Measurements from ENCODE around the gene SORT1. TPM values are rescaled to one million over a fixed set of nuclear protein-coding genes. Genes with fewer than 3 reads are reported as not detected.
"Not testable (repeated sequence)": the region's sequence is repeated elsewhere in the genome, so short reads cannot be mapped to it uniquely, and the experiment has no call there.

The SORT1 gene
- total RNA-seq, 1 experiment from 2014 or later = 3.0 TPM

GRCh38 chr1:109398343-109399225 lies 866 bp upstream of the SORT1 start:
- DNase-seq (ENCODE audit: extremely low read depth, low read depth) = no peak

DNA sequence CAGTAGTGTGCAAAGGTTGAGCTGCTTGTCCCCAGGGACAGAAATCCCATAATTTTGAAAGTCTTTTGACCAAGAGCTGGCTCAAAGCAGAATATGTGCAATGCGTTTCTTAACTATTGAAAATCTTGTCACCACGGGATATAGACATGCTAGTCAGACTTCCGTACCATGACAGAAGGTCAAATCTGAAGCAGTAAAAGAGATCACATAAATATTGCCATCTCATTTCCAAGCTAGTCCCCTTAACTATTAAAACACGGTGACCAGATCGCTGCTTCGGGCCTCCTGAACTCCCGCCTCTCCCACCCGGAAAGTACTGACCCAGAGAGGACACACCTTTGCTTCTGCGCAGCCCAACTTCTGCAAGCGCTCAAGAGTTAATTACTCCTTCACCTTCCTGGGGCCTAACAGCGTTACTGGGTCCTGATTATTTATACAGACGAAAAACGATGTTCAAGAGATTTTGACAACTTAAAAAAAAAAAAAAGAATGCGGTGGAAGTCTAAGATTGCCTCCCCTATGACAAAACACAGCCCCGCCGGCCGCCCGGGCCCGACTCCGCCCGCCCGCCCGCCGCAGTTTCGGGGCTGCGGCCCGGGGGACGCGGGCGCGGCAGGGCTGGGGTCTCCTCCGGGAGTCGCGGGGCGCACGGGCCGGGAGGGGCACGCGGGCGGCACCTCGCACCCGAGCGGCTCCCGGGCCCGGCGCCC lies 692 bp downstream of the SORT1 start:
- no peak for DNase-seq (ENCODE audit: extremely low read depth, low read depth)

- DNase-seq (ENCODE audit: extremely low read depth, low read depth) = no peak
These were observed 1.2 kb downstream of the SORT1 start for GRCh38 chr1:109396513-109396839.

- no peak for DNase-seq (ENCODE audit: extremely low read depth, low read depth)
These were observed 1.9 kb downstream of the SORT1 start for GRCh38 chr1:109395602-109396512.

DNA sequence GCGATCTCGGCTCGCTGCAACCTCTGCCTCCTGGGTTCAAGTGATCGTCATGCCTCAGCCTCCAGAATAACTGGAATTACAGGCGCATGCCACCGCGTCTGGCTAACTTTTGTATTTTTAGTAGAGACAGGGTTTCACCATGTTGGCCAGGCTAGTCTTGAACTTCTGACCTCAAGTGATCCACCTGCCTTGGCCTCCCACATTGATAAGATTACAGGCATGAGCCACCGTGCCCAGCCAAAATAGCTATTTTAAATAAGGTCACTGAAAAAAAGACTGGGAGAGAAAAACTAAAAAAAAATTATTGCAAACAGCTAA lies 2.5 kb downstream of the SORT1 start:
- not testable (repeated sequence) for DNase-seq (ENCODE audit: extremely low read depth, low read depth)

DNA sequence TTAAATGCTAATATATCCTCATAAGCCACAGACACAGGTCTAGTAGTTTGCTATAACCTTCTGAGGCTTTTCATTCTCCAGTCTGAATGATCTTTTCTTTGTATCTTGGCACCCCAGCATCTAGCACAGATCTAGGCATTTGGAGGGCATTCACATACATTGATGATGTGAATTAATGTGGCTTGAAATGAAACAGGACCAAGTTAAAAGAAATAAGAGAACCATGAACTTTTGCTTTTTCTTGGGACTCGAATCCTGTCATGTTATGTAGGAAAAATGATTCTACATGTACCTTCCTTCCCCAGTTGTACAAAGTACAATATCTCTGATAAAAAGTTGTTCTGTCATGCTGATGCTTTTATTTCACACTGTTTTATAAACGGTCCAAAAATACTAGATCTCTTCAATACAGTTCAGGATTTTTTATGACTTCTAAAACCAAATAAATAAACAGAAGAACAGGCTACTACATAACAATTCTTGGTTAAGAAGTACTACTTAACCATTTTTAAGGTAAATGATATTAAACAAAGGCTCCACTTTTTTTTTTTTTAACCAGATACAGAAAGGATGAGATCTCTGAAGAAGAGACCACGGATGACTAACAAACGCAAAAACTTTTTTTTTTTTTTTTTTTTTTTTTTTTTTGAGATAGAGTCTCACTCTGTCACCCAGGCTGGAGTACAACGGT lies 3.0 kb downstream of the SORT1 start:
- DNase-seq (ENCODE audit: extremely low read depth, low read depth) = no peak

GRCh38 chr1:109393617-109394233 lies 4.0 kb downstream of the SORT1 start:
- DNase-seq (ENCODE audit: extremely low read depth, low read depth) = no peak

- DNase-seq (ENCODE audit: extremely low read depth, low read depth) = no peak
These were observed 4.7 kb downstream of the SORT1 start for GRCh38 chr1:109392788-109393616.

DNA sequence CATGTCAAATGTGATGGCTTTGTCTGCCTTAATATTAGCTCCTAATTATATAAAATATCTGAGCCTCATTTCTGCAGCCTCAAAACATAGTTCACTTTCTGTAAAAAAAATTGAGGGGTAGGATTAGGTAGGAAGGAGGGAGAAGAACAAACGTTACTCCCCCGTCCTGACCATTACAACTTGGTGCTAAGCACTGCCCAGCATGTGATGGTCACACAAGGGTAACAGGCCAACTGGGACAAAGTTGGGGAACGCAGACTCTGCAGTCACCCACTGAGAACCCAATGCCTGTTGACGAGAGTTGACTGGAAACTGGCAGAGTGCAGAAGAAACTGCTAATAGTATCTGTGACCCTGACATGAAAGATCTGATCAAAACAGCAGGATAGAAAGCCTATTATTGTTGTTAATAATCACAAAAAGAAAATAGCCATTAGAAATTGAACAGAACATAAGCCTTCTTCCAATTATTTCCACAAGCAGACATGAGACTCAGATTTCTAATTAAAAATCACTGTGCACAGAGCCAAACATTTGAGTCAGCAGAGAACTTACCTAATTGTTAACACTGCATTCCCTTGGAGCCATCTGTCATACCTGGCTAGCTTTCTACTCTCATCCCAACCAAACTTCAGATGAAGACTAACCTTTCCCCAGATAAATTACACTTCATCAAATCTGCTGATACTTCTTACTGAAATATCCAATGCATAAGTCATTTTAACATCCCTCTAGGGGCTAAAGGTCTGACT lies 5.5 kb downstream of the SORT1 start:
- no peak for DNase-seq (ENCODE audit: extremely low read depth, low read depth)

DNA sequence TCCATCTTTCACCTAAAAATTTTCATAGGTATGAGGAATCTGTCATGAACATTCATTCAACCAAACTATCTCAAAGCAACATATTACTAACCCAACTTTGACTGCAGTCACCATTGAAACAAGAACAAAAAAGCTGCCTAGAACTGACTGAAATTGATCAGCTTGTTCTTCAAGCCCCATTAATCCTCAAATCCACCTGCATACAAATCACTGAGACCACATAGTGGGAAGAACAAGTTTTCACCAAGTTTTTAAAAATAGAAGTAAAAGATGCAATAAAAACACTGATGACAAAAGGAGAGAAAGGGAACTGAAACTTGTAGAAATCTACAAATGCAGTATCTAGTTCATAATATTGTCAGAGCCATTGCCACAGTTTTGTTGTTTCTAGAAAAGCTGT lies 6.1 kb downstream of the SORT1 start:
- DNase-seq (ENCODE audit: extremely low read depth, low read depth) = no peak

GRCh38 chr1:109391157-109391556 lies 6.6 kb downstream of the SORT1 start:
- no peak for DNase-seq (ENCODE audit: extremely low read depth, low read depth)

GRCh38 chr1:109389638-109390341 lies 7.9 kb downstream of the SORT1 start:
- DNase-seq (ENCODE audit: extremely low read depth, low read depth) = no peak

- no peak for DNase-seq (ENCODE audit: extremely low read depth, low read depth)
These were observed 8.7 kb downstream of the SORT1 start for GRCh38 chr1:109388884-109389637.

GRCh38 chr1:109388208-109388711 lies 9.5 kb downstream of the SORT1 start:
- DNase-seq (ENCODE audit: extremely low read depth, low read depth) = no peak

DNA sequence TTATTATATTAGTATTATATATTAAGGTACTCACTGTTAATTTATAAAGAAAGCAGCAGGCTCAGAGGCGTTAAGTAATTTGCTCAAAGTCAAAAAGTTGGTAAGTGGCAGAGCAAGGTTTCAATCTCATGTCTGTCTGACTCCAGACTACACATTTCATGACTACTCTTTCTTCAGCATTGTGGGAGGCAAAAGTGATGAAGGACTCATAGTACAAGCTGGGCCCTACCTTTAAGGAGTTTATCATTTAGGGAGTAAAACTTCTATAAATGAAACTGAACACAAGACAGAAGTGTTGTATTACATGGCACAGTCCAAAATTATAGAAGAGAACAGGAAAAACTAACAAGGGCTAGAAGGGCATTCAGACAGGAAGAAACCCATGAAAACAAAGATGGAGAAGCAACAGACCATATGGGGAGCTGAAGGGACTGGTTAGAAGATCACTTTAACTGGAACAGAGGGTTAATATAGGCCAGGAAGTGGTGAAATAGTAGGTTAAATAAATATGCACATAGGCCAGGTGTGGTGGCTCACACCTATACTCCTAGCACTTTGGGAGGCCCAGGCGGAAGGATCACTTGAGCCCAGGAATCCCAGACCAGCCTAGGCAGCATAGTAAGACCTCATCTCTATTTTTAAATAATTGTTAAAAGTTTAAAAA lies 11.5 kb downstream of the SORT1 start:
- no peak for DNase-seq (ENCODE audit: extremely low read depth, low read depth)

DNA sequence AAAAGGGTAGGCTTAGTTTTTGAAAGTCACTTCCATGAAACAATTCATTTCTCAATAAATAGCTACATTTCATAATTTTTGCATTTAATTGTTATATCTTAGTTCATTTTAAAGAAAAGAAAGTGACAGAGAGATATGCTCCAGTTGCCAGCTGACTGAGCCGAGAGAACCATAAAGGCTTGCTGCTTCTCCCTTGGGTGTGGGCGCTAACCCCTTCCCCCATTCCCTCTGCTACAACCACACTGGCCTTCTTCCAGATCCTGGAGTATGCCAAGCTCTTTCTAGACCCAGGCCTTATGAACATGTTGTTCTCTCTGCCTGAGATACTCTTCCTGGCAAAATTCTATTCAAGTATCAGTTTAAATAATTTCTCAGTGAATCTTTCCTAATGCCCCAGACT lies 12.3 kb downstream of the SORT1 start:
- no peak for DNase-seq (ENCODE audit: extremely low read depth, low read depth)

DNA sequence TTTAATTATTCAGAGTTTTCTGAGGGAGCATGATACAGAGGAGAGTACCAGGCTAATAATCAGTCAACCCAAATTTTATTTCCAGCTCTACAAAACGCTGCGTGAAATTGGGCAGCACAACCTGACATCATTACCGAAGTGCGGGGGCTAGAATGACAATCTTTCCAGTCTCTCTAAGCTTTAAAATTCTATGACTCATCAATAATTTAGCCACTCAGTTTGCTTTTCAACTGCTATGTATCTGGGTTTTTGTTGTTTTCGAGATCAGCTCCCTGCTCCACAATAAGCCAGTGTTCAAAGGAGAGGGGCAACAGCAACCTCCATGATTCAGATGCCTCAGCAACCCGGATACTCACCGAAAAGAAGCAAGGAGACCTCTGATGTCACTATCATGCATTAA lies 13.9 kb downstream of the SORT1 start:
- no peak for DNase-seq (ENCODE audit: extremely low read depth, low read depth)

Measured in NCI-H460 (cell line).